ENCODE results near the gene OCRL.

DNA sequence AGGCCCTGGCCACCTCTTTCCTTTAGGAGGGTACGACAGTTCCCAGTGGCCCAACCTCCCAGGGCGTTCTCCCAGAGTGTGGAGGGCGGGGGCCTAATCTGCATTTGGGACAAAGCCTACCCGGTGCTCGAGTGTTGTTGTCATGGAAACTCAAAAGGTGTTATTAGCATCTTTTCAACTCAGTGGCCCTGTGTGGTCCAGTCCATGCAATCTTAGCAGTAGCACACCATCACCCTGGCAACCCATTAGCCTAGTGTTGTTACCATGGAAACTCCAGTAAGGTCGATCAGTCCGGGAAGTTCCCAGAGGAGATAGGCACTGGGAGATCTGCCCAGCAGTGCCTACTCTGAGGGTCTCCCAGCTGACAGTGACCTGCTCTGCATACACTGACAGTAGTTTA, 94.5 kb downstream of the OCRL start:
- TF ChIP-seq EP300 (IDR thresholded peaks at IDR 0.05; ENCODE audit: borderline replicate concordance) (no peak), MAX (IDR thresholded peaks at IDR 0.05) (no peak), CEBPB (IDR thresholded peaks at IDR 0.05) (no peak), FOXM1 (IDR thresholded peaks at IDR 0.05; ENCODE audit: borderline replicate concordance, low read depth) (no peak), NFIC (IDR thresholded peaks at IDR 0.05) (no peak)
